HG03039 (cell line): ENCODE data around the gene GGT7.

Source experiments
- ATAC-seq: cut with Tn5 transposase; IDR thresholded peaks from one replicate; pipeline ENCODE4 v1.9.1; 2021; ENCODE audit warnings: mild to moderate bottlenecking, moderate library complexity; ENCODE audit not compliant: unreplicated experiment

GGT7 gene

DNA sequence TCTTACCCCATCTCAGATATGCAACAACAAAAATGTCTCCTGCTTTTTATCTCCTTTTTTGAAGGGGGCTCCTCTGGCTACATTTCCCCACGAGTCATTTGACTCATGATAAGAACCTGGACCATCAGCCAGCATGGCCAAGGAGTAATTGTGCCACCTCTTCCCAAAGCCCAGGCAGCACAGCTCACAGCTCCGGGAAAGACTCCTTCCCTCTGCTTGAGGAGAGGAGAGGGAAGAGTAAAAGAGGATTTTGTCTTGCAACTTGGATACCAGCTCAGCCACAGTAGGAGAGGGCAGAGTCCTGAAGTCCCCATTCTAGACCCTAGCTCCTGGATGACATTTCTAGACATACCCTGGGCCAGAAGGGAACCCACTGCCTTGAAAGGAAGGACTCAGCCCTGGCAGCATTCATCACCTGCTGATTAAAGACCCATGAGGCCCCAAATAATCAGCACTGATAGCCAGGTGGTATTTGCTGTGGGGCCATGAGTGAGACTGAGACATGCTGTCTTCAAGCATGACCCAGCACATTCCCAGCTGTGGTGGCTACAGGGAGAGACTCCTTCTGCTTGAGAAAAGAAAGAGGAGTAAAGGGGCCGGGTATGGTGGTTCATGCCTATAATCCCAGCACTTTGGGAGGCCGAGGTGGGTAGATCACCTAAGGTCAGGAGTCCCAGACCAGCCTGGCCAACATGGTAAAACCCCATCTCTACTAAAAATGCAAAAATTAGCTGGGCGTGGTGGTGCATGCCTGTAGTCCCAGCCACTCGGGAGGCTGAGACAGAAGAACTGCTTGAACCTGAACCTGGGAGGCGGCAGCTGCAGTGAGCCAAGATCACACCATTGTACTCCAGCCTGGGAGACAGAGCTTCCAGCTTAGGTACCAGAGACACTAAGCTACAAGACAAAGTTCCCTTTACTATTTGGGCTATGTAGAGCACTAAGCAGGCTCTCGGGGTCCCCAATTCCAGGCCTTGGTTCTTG lies 75.4 kb downstream of the GGT7 start:
- no peak for ATAC-seq
